ENCODE measurements around the gene NBEAL2. TPM values are rescaled to one million over a fixed set of nuclear protein-coding genes. Genes with fewer than 3 reads are reported as not detected.
A peak's percentile ranks its signal among the peaks of the same experiment; 100 is the strongest.

NBEAL2 gene
- total RNA-seq, 1 donor from 2014 or later = 120 TPM

GRCh38 chr3:46974421-46975171 lies 4.9 kb upstream of the NBEAL2 start:
- peak overlapping the region; percentile 28 for H3K27ac Mint-ChIP-seq
- peaks cover 56% of the 10 kb centered on the region for H3K4me1 Mint-ChIP-seq (ENCODE audit: low read depth)
- no peak for DNase-seq (ENCODE audit: low spot score)
- H3K9me3 Mint-ChIP-seq = no peaks in the 10 kb centered on the region
- peak overlapping the region; percentile 97 for H3K4me3 Mint-ChIP-seq (ENCODE audit: low read depth)
- H3K36me3 Mint-ChIP-seq (ENCODE audit: low read depth) = peaks cover 45% of the 10 kb centered on the region
- H3K27me3 Mint-ChIP-seq (ENCODE audit: low read depth) = no peaks in the 10 kb centered on the region
- intact Hi-C loops (cut with micrococcal nuclease) = loop anchor here (5.0 kb wide), 3 partner anchors 47 to 1113 kb away; partner anchors contain the start of gene SETD2

GRCh38 chr3:46976326-46977190 lies 2.9 kb upstream of the NBEAL2 start, which contains the start of gene CCDC12:
Gene CCDC12, minus strand, starts transcription at chr3:46976745. Its CDS starts 13 bp downstream, at chr3:46976732.
- Mint-ChIP-seq H3K36me3 (ENCODE audit: low read depth) (peaks cover 33% of the 10 kb centered on the region), H3K4me1 (ENCODE audit: low read depth) (peaks cover 44% of the 10 kb centered on the region), H3K27me3 (ENCODE audit: low read depth) (no peaks in the 10 kb centered on the region), H3K4me3 (ENCODE audit: low read depth) (peak within 1 kb of the TSS; percentile 97), H3K9me3 (no peaks in the 10 kb centered on the region), H3K27ac (peak within 1 kb of the TSS; percentile 98)
- intact Hi-C loops (cut with micrococcal nuclease) = loop anchor here (1.0 to 5.0 kb wide), 5 partner anchors 17 to 1111 kb away; partner anchors contain the start of genes KIF9, KLHL18 and SETD2
- peak; percentile 94 for DNase-seq (ENCODE audit: low spot score)

DNA sequence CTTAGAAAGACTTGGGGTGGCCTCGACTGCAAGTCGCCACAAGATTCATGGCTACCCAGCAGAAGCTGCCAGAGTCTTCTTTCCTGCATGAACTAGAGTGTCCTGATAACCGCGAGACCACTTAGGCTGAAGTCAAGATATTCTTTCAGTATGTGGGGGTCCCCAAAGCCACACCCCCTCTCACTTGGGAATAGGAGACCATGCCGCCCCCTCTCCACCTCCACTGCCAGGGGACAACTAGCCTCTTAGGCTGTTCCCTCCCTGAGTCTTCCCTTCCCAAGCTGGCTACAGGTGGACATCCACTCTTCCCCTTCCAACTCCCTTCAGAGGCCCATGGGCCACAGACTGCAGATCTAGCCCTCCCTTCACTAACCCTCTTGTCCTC lies 1.7 kb upstream of the NBEAL2 start:
- H3K27ac Mint-ChIP-seq = peak overlapping the region; percentile 90
- intact Hi-C loops (cut with micrococcal nuclease) = loop anchor here (2.0 to 5.0 kb wide), 3 partner anchors 41 to 1109 kb away; partner anchors contain the start of gene SETD2
- H3K27me3 Mint-ChIP-seq (ENCODE audit: low read depth) = no peaks in the 10 kb centered on the region
- no peaks in the 10 kb centered on the region for H3K9me3 Mint-ChIP-seq
- H3K4me1 Mint-ChIP-seq (ENCODE audit: low read depth) = peaks cover 39% of the 10 kb centered on the region
- DNase-seq (ENCODE audit: low spot score) = no peak
- peaks cover 26% of the 10 kb centered on the region for H3K36me3 Mint-ChIP-seq (ENCODE audit: low read depth)
- peak overlapping the region; percentile 97 for H3K4me3 Mint-ChIP-seq (ENCODE audit: low read depth)

GRCh38 chr3:46978381-46978780 lies 1.1 kb upstream of the NBEAL2 start:
- peak overlapping the region; percentile 90 for H3K27ac Mint-ChIP-seq
- intact Hi-C loops (cut with micrococcal nuclease) = loop anchor here (5.0 kb wide), 2 partner anchors 184 to 1109 kb away; partner anchors contain the start of gene SETD2
- no peaks in the 10 kb centered on the region for H3K9me3 Mint-ChIP-seq
- H3K4me3 Mint-ChIP-seq (ENCODE audit: low read depth) = peak overlapping the region; percentile 97
- H3K27me3 Mint-ChIP-seq (ENCODE audit: low read depth) = no peaks in the 10 kb centered on the region
- peaks cover 39% of the 10 kb centered on the region for H3K4me1 Mint-ChIP-seq (ENCODE audit: low read depth)
- no peak for DNase-seq (ENCODE audit: low spot score)
- H3K36me3 Mint-ChIP-seq (ENCODE audit: low read depth) = peaks cover 25% of the 10 kb centered on the region

DNA sequence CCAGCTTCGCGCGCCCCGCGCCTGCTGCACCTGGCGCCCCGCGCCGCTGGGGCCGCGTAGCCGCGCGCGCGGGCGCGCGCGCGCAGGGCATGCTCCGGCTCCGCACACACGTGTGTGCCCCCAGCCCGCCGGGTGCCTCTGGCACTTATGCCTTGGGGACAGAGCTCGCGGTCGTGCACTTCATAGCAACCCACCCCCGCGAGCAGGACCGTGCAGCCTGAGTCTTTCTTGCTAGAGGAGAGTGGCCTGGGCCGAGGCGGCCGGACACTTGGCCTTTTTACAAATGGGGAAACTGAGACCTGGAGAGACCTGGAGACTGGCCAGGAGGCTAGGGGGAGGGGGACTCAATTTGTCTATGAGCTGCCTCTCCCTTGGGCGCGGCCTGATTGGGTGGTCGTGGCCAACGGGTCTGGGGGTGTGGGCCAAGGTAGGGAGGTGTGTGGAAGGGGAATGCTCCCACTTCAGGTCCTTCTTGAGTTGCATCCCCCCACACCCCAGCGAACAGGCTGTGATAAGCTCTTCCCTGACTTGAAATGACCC lies 562 bp downstream of the NBEAL2 start:
- H3K4me3 Mint-ChIP-seq (ENCODE audit: low read depth) = peak overlapping the region; percentile 86
- intact Hi-C loops (cut with micrococcal nuclease) = loop anchor here (1.0 to 5.0 kb wide), 3 partner anchors 7 to 1107 kb away; partner anchors contain the start of gene SETD2
- H3K27me3 Mint-ChIP-seq (ENCODE audit: low read depth) = no peaks in the 10 kb centered on the region
- H3K27ac Mint-ChIP-seq = peak overlapping the region; percentile 58
- no peak for DNase-seq (ENCODE audit: low spot score)
- peaks cover 37% of the 10 kb centered on the region for H3K4me1 Mint-ChIP-seq (ENCODE audit: low read depth)
- H3K9me3 Mint-ChIP-seq = no peaks in the 10 kb centered on the region
- peaks cover 19% of the 10 kb centered on the region for H3K36me3 Mint-ChIP-seq (ENCODE audit: low read depth)

- Mint-ChIP-seq H3K4me1 (ENCODE audit: low read depth) (peaks cover 52% of the 10 kb centered on the region), H3K9me3 (no peaks in the 10 kb centered on the region), H3K27ac (no peak overlapping the region), H3K36me3 (ENCODE audit: low read depth) (peaks cover 12% of the 10 kb centered on the region), H3K27me3 (ENCODE audit: low read depth) (no peaks in the 10 kb centered on the region), H3K4me3 (ENCODE audit: low read depth) (peak overlapping the region; percentile 48)
- DNase-seq (ENCODE audit: low spot score) = no peak
- intact Hi-C loops (cut with micrococcal nuclease) = no loop called here
Observed at GRCh38 chr3:46981932-46982471, 2.5 kb downstream of the NBEAL2 start.

DNA sequence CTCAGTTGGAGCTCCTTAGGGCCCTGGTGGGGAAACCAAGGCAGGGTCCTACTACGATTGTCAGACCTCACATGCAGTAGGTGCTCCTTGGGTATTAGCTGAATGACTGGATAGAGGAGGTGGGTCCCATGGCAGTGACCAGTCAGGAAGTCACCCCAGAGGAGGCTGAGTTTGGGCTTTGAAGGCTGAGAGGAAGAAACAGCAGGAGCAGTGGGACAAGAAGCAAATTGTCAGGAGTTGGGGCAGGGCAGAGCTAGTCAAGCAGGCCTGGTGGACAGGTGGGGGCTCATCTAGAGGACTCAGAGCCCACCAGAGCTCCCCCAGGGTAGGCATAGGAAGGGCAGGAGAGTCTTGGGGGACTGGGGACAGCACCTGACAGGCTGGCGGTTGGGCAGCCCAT lies 3.1 kb downstream of the NBEAL2 start:
- intact Hi-C loops (cut with micrococcal nuclease) = no loop called here
- Mint-ChIP-seq H3K9me3 (no peaks in the 10 kb centered on the region), H3K4me1 (ENCODE audit: low read depth) (peaks cover 54% of the 10 kb centered on the region), H3K4me3 (ENCODE audit: low read depth) (no peak overlapping the region), H3K36me3 (ENCODE audit: low read depth) (peaks cover 12% of the 10 kb centered on the region), H3K27ac (peak overlapping the region; percentile 67), H3K27me3 (ENCODE audit: low read depth) (no peaks in the 10 kb centered on the region)
- no peak for DNase-seq (ENCODE audit: low spot score)

DNA sequence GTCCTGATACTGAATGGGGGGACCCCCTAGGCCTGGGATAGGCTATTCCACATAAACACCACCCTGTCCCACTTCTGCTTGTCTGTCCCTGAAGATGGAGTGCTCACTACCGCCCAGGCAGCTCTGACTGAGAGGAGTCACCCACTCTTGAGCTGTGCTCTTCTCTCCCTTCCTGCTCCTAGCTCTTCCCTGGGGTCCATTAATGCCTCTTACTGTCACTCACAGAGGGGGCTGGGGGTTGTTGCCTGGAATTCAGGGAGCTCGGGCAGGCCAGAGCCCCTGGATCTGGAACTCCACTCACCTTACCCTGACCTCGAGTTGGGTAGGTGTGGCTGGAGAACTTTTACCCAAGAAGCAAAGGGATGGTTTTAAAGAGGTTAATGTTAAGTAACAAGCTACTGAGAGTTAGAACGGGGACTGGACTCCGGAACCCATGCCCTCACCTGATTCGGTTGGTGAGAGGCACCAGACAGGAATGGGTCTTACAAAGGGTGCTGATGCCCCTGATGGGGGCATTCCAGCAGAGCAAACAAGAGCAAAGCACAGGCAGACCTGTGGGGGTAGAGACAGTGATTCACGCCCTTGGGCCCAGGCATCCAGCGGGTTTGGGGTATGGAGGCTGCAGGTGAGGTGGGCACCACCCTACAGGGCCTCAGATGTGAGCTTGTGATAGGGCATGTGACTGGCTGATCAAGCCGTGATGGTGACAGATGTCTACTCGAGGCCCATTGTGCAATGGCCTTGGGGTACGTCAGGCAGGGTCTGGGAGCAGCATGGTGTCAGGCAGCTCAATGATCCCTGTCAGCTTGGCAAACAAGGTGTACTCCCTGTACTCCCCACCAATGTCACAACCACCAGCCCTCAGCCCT lies 5.4 kb downstream of the NBEAL2 start:
- no peaks in the 10 kb centered on the region for H3K27me3 Mint-ChIP-seq (ENCODE audit: low read depth)
- intact Hi-C loops (cut with micrococcal nuclease) = loop anchor here (5.0 kb wide), 1 partner anchor 53 kb away; no protein-coding TSS in a partner anchor
- no peaks in the 10 kb centered on the region for H3K9me3 Mint-ChIP-seq
- peaks cover 25% of the 10 kb centered on the region for H3K36me3 Mint-ChIP-seq (ENCODE audit: low read depth)
- no peak for DNase-seq (ENCODE audit: low spot score)
- H3K4me3 Mint-ChIP-seq (ENCODE audit: low read depth) = no peak overlapping the region
- peak overlapping the region; percentile 63 for H3K27ac Mint-ChIP-seq
- H3K4me1 Mint-ChIP-seq (ENCODE audit: low read depth) = peaks cover 66% of the 10 kb centered on the region

DNA sequence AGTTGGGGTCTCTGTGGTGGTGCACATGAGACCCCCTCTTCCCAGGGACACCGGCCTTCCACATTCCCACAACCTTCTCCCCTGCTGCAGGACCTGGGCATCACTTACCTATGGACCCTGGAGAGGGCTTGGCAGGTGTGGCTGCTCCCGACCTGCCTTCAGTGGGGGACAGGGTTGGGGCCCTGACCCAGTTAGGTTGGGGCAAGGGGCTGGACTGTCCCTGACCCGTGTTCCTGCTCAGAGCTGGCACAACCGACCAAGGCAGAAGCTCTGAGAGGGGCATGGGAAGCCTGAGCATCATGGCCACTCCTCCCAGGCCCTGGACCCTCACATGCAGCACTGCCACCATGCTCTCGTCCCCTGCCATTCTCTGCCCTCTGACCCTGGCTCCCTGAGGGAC lies 6.1 kb downstream of the NBEAL2 start:
- Mint-ChIP-seq H3K27ac (peak overlapping the region; percentile 94), H3K4me1 (ENCODE audit: low read depth) (peaks cover 71% of the 10 kb centered on the region), H3K27me3 (ENCODE audit: low read depth) (no peaks in the 10 kb centered on the region), H3K4me3 (ENCODE audit: low read depth) (no peak overlapping the region), H3K9me3 (no peaks in the 10 kb centered on the region), H3K36me3 (ENCODE audit: low read depth) (peaks cover 33% of the 10 kb centered on the region)
- no peak for DNase-seq (ENCODE audit: low spot score)
- intact Hi-C loops (cut with micrococcal nuclease) = loop anchor here (5.0 kb wide), 1 partner anchor 53 kb away; no protein-coding TSS in a partner anchor

GRCh38 chr3:46986055-46986730 lies 6.7 kb downstream of the NBEAL2 start:
- H3K4me1 Mint-ChIP-seq (ENCODE audit: low read depth) = peaks cover 67% of the 10 kb centered on the region
- intact Hi-C loops (cut with micrococcal nuclease) = loop anchor here (5.0 kb wide), 1 partner anchor 54 kb away; no protein-coding TSS in a partner anchor
- DNase-seq (ENCODE audit: low spot score) = no peak
- H3K27me3 Mint-ChIP-seq (ENCODE audit: low read depth) = no peaks in the 10 kb centered on the region
- H3K4me3 Mint-ChIP-seq (ENCODE audit: low read depth) = peak overlapping the region; percentile 77
- H3K9me3 Mint-ChIP-seq = no peaks in the 10 kb centered on the region
- peak overlapping the region; percentile 94 for H3K27ac Mint-ChIP-seq
- H3K36me3 Mint-ChIP-seq (ENCODE audit: low read depth) = peaks cover 39% of the 10 kb centered on the region

- peaks cover 41% of the 10 kb centered on the region for H3K36me3 Mint-ChIP-seq (ENCODE audit: low read depth)
- intact Hi-C loops (cut with micrococcal nuclease) = loop anchor here (1.0 to 5.0 kb wide), 2 partner anchors 8 to 55 kb away; partner anchors contain the start of gene NBEAL2
- DNase-seq (ENCODE audit: low spot score) = no peak
Observed at GRCh38 chr3:46986782-46987310, 7.4 kb downstream of the NBEAL2 start.

More at GRCh38 chr3:46986782-46987310, 7.4 kb downstream of the NBEAL2 start:
- Mint-ChIP-seq H3K4me1 (ENCODE audit: low read depth) (peaks cover 62% of the 10 kb centered on the region), H3K27ac (peak overlapping the region; percentile 94), H3K4me3 (ENCODE audit: low read depth) (peak overlapping the region; percentile 77), H3K27me3 (ENCODE audit: low read depth) (no peaks in the 10 kb centered on the region), H3K9me3 (no peaks in the 10 kb centered on the region)

Data from activated T-helper 2 cell treated with anti-CD3 and anti-CD28 coated beads, Interferon-gamma antibody, Interleukin-2, Interleukin-4, amounts not matched to agents 10 μg/mL and 5 μg/mL and 100 μg/mL, durations not matched to agents 14 hours and 24 hours and 36 hours (primary cell).